ENCODE data around the gene TICAM2. TPM values are rescaled to one million over a fixed set of nuclear protein-coding genes. Genes with fewer than 3 reads are reported as not detected.
A peak's percentile ranks its signal among the peaks of the same experiment; 100 is the strongest.

TICAM2 gene
- total RNA-seq, 4 donors from 2014 or later, result 0.80 to 3.3 TPM; not detected in 2

- peak in 2 of 3 donors; percentile 59 to 73 for DNase-seq
- H3K4me1 ChIP-seq, result peaks cover 0 to 14% (median 4%) of the 10 kb centered on the region in 4 donors
- TF ChIP-seq, protein P1, sequence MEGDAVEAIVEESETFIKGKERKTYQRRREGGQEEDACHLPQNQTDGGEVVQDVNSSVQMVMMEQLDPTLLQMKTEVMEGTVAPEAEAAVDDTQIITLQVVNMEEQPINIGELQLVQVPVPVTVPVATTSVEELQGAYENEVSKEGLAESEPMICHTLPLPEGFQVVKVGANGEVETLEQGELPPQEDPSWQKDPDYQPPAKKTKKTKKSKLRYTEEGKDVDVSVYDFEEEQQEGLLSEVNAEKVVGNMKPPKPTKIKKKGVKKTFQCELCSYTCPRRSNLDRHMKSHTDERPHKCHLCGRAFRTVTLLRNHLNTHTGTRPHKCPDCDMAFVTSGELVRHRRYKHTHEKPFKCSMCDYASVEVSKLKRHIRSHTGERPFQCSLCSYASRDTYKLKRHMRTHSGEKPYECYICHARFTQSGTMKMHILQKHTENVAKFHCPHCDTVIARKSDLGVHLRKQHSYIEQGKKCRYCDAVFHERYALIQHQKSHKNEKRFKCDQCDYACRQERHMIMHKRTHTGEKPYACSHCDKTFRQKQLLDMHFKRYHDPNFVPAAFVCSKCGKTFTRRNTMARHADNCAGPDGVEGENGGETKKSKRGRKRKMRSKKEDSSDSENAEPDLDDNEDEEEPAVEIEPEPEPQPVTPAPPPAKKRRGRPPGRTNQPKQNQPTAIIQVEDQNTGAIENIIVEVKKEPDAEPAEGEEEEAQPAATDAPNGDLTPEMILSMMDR (IDR thresholded peaks at IDR 0.05), result no peak
- TF ChIP-seq POLR2A (IDR thresholded peaks at IDR 0.05), result no peak
- no peaks in the 10 kb centered on the region for H3K9me3 ChIP-seq
- no peaks in the 10 kb centered on the region for H3K27me3 ChIP-seq
- peak overlapping the region; percentile 96 to 99 (median 97) for H3K27ac ChIP-seq
- H3K36me3 ChIP-seq, result peaks cover 0 to 9% (median 0%) of the 10 kb centered on the region in 3 donors
- peak overlapping the region; percentile 71 to 81 (median 74) for H3K4me3 ChIP-seq
Observed at GRCh38 chr5:115544043-115544435, 58.2 kb downstream of the TICAM2 start.

- no peaks in the 10 kb centered on the region for H3K9me3 ChIP-seq
- DNase-seq, result peak in 1 of 3 donors; percentile 66
- H3K36me3 ChIP-seq, result peaks cover 0 to 9% (median 0%) of the 10 kb centered on the region in 3 donors
- peak; percentile 29 to 65 for TF ChIP-seq POLR2A (IDR thresholded peaks at IDR 0.05)
- TF ChIP-seq, protein P1 (IDR thresholded peaks at IDR 0.05), result no peak
- H3K4me3 ChIP-seq, result peak overlapping the region; percentile 71 to 81 (median 74)
- H3K27ac ChIP-seq, result peak overlapping the region; percentile 96 to 99 (median 97)
- no peaks in the 10 kb centered on the region for H3K27me3 ChIP-seq
- H3K4me1 ChIP-seq, result peaks cover 0 to 20% (median 5%) of the 10 kb centered on the region in 4 donors
Observed at GRCh38 chr5:115543365-115544042, 58.8 kb downstream of the TICAM2 start.

GRCh38 chr5:115542651-115543364 is 59.5 kb downstream of the TICAM2 start:
- Histone ChIP-seq H3K4me1 (peaks cover 0 to 24% (median 5%) of the 10 kb centered on the region in 4 donors), H3K27me3 (no peaks in the 10 kb centered on the region)

DNA sequence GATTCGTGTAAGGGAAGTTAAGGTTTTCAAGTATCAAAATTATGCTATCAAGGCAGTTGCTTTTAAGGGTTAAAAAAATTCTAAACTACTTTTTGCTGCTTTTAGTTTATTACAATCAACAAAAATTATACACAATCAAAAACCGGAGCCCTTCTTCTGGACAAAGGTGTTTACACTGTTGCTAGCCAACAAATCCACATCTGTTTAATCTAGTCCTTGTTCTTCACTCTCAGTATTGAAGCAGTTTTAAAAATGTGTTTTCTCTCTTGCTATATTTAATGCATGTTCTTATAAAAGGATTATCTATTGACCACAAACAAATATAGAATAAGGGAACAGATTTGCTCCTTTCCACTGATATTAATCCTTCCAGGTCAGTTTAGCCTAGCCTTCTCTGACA is 60.2 kb downstream of the TICAM2 start:
- peaks cover 0 to 31% (median 8%) of the 10 kb centered on the region in 4 donors for H3K4me1 ChIP-seq
- H3K36me3 ChIP-seq, result peaks cover 0 to 9% (median 0%) of the 10 kb centered on the region in 3 donors
- DNase-seq, result no peak
- peak overlapping the region in 3 of 4 donors; percentile 71 to 81 (median 72) for H3K4me3 ChIP-seq
- no peaks in the 10 kb centered on the region for H3K9me3 ChIP-seq
- peak overlapping the region in 2 of 4 donors; percentile 97 to 99 for H3K27ac ChIP-seq
- no peaks in the 10 kb centered on the region for H3K27me3 ChIP-seq
- TF ChIP-seq, protein P1 (IDR thresholded peaks at IDR 0.05), result no peak
- TF ChIP-seq POLR2A (IDR thresholded peaks at IDR 0.05), result no peak

More at GRCh38 chr5:115542651-115543364, 59.5 kb downstream of the TICAM2 start:
- Histone ChIP-seq H3K27ac (peak overlapping the region; percentile 96 to 99 (median 97)), H3K4me3 (peak overlapping the region; percentile 71 to 81 (median 74)), H3K36me3 (peaks cover 0 to 9% (median 0%) of the 10 kb centered on the region in 3 donors), H3K9me3 (no peaks in the 10 kb centered on the region)
- DNase-seq, result no peak
- TF ChIP-seq, protein P1 (IDR thresholded peaks at IDR 0.05), result no peak
- TF ChIP-seq POLR2A (IDR thresholded peaks at IDR 0.05), result no peak

- peaks cover 0 to 9% (median 0%) of the 10 kb centered on the region in 3 donors for H3K36me3 ChIP-seq
- no peak for TF ChIP-seq POLR2A (IDR thresholded peaks at IDR 0.05)
- TF ChIP-seq, protein P1 (IDR thresholded peaks at IDR 0.05), result no peak
- H3K27me3 ChIP-seq, result no peaks in the 10 kb centered on the region
- no peaks in the 10 kb centered on the region for H3K9me3 ChIP-seq
- DNase-seq, result no peak
- peak overlapping the region in 1 of 4 donors; percentile 97 for H3K27ac ChIP-seq
- peaks cover 0 to 36% (median 9%) of the 10 kb centered on the region in 4 donors for H3K4me1 ChIP-seq
- H3K4me3 ChIP-seq, result peak overlapping the region in 3 of 4 donors; percentile 71 to 81 (median 72)
Observed at GRCh38 chr5:115541611-115542010, 60.7 kb downstream of the TICAM2 start.

All from Peyer's patch (tissue), 4 donors.